Measurements from ENCODE around the gene PFN4.

Gene PFN4

GRCh38 chr2:24076849-24077534, 46.1 kb downstream of the PFN4 start:
- DNase-seq = no peak

GRCh38 chr2:24075915-24076848, 47.0 kb downstream of the PFN4 start, which contains the start of gene SF3B6:
TSS of gene SF3B6 (minus strand) at chr2:24076326. CDS start at chr2:24076229, 97 bp downstream.
- peak; percentile 99 for DNase-seq

- no peak for DNase-seq
These were observed 47.9 kb downstream of the PFN4 start for GRCh38 chr2:24075259-24075658.

- DNase-seq = peak; percentile 36
These were observed 49.3 kb downstream of the PFN4 start for GRCh38 chr2:24073816-24074215.

GRCh38 chr2:24072259-24072658, 50.9 kb downstream of the PFN4 start:
- DNase-seq = no peak

- DNase-seq = peak; percentile 7
These were observed 57.8 kb downstream of the PFN4 start for GRCh38 chr2:24065341-24065740.
